Measurements from ENCODE around the gene CTF1.

Gene CTF1

GRCh38 chr16:30896889-30897733 is 697 bp downstream of the CTF1 start:
- TF ChIP-seq GATA3 (IDR thresholded peaks at IDR 0.05; ENCODE audit: low read depth, low read length) (no peak), GATA2 (IDR thresholded peaks at IDR 0.05; ENCODE audit: low read depth, low read length) (no peak)

DNA sequence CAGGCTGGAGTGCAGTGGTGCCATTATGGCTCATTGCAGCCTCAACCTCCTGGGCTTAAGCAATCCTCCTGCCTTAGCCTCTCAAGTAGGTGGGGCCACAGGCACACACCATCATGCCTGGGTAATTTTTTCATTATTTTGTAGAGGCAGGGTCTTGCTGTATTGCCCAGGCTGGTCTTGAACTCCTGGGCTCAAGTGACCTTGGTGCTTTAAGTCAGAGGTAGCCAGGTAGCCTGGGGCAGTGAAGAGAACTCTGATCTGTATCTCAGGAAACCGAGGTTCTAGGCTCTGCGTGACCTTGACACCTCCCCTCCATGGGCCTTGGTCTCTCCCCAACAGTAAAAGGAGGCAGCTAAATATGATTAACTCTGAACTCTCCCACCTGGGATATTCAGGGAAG is 3.4 kb downstream of the CTF1 start:
- TF ChIP-seq GATA3 (IDR thresholded peaks at IDR 0.05; ENCODE audit: low read depth, low read length) (no peak), GATA2 (IDR thresholded peaks at IDR 0.05; ENCODE audit: low read depth, low read length) (no peak)

DNA sequence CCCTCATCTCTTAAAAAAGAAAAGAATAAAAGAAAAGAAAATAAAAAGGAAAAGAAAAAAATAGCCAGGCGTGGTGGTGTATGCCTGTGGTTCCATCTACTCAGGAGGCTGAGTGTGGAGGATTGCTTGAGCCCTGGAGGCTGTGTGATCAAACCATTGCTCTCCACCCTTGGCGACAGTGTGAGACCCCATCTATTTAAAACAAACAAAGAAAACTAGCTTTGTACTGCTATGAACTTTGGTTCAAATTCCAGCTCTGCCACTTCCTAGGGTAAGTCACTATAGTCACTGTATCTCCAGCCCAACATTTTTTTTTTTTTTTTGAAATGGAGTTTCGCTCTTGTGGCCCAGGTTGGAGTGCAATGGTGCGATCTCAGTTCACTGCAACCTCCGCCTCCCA is 4.2 kb downstream of the CTF1 start:
- TF ChIP-seq GATA3 (IDR thresholded peaks at IDR 0.05; ENCODE audit: low read depth, low read length) (no peak), GATA2 (IDR thresholded peaks at IDR 0.05; ENCODE audit: low read depth, low read length) (no peak)

GRCh38 chr16:30901201-30902028 is 5.0 kb downstream of the CTF1 start:
- TF ChIP-seq GATA3 (IDR thresholded peaks at IDR 0.05; ENCODE audit: low read depth, low read length) (no peak), GATA2 (IDR thresholded peaks at IDR 0.05; ENCODE audit: low read depth, low read length) (no peak)

DNA sequence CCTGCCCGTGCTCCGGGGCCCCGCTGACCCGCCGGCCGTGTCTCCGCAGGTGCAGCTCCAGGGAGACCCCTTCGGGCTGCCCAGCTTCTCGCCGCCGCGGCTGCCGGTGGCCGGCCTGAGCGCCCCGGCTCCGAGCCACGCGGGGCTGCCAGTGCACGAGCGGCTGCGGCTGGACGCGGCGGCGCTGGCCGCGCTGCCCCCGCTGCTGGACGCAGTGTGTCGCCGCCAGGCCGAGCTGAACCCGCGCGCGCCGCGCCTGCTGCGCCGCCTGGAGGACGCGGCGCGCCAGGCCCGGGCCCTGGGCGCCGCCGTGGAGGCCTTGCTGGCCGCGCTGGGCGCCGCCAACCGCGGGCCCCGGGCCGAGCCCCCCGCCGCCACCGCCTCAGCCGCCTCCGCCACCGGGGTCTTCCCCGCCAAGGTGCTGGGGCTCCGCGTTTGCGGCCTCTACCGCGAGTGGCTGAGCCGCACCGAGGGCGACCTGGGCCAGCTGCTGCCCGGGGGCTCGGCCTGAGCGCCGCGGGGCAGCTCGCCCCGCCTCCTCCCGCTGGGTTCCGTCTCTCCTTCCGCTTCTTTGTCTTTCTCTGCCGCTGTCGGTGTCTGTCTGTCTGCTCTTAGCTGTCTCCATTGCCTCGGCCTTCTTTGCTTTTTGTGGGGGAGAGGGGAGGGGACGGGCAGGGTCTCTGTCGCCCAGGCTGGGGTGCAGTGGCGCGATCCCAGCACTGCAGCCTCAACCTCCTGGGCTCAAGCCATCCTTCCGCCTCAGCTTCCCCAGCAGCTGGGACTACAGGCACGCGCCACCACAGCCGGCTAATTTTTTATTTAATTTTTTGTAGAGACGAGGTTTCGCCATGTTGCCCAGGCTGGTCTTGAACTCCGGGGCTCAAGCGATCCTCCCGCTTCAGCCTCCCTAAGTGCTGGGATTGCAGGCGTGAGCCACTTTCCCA is 5.9 kb downstream of the CTF1 start:
- no peak for TF ChIP-seq GATA2 (IDR thresholded peaks at IDR 0.05; ENCODE audit: low read depth, low read length)
- no peak for TF ChIP-seq GATA3 (IDR thresholded peaks at IDR 0.05; ENCODE audit: low read depth, low read length)

DNA sequence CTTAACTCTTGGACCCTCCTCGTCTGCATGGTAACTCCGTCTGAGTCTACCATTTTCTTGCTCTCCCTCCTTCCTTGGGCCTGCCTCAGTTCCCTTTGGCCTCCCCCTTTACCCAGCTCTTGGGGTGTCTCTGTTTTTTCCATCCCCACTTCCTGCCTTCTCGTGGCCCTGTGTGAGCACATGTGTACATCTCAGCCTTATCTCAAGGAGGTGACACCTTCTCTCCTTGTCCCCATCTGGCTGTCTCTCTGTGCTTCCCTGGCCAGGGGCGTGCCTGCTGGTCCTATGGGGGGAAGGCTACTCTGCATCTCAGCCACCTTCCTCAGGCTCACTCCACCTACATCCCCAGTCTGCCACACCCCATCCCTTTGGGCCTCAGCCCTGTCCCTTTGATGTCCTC is 6.6 kb downstream of the CTF1 start:
- TF ChIP-seq GATA2 (IDR thresholded peaks at IDR 0.05; ENCODE audit: low read depth, low read length) (no peak), GATA3 (IDR thresholded peaks at IDR 0.05; ENCODE audit: low read depth, low read length) (no peak)

DNA sequence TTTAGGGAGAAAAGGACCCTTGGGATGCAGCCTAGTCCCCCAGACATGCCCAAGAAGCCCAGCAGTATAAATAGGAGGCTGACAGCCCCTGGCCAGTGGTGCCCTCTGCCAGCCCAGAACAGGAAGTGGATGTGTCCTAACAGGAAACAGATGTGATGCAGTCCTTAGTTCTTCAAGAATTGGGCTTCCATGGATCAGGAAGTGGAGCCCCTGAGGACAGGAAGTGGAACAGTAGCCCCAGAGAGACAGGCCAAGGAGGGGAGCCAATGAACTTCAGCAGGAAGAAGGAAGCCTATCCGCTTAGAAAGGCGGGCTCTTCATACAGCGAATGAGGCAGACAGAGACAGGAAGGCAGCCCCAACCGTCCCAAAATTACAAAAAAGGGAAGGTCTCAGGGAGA is 7.2 kb downstream of the CTF1 start:
- TF ChIP-seq GATA2 (IDR thresholded peaks at IDR 0.05; ENCODE audit: low read depth, low read length) (no peak), GATA3 (IDR thresholded peaks at IDR 0.05; ENCODE audit: low read depth, low read length) (no peak)

- no peak for TF ChIP-seq GATA2 (IDR thresholded peaks at IDR 0.05; ENCODE audit: low read depth, low read length)
Measured at GRCh38 chr16:30904114-30904780, 7.8 kb downstream of the CTF1 start.

DNA sequence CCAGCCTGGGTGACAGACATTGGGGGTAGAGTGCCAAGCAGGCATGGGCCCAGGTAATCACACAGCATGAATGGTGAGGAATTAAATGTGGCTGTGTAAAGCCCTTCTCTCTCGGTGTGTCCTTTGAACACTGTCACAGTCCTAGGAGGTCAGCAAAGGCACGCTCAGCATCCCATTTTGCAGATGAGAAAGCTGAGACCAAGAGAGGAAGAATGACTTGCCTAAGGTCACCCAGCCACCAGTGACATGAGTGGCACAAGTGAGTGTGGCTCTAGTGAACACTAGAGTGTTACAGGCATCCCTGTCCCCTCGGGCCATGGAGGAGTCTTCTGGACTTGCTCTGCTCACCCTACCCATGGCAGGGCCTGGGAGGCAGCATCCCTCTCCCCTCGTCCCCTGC is 10.7 kb downstream of the CTF1 start:
- no peak for TF ChIP-seq GATA2 (IDR thresholded peaks at IDR 0.05; ENCODE audit: low read depth, low read length)
- no peak for TF ChIP-seq GATA3 (IDR thresholded peaks at IDR 0.05; ENCODE audit: low read depth, low read length)

DNA sequence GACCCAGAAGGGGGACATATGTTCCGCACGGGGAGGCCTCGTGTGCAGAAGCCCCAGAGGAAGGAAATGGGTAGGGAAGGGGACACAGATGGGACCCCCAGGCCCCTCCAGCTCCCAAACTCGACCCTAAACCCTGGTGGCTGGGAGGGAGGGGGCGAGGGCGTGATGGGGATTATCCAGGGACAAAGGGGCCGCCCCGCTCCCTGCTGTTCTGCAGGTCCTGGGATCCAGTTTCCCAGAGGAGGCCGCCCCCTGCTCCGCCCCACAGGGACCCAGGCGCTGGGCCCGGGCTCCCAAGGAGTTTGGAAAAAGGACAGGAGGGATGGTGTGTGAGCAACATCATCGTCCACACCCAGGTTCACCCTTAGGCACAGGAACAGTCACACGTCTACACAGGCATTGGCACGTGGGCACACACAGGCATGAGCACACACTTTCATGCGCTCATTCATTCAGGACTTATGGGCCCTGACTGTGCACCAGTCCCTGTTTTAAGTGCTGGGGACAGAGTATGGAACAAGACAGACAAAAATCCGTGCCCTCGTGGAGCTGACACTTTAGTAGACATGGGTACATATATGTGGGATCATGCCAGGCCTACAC is 14.1 kb downstream of the CTF1 start:
- TF ChIP-seq GATA2 (IDR thresholded peaks at IDR 0.05; ENCODE audit: low read depth, low read length) = no peak
- TF ChIP-seq GATA3 (IDR thresholded peaks at IDR 0.05; ENCODE audit: low read depth, low read length) = no peak

GRCh38 chr16:30912794-30913412 is 16.5 kb downstream of the CTF1 start:
- no peak for TF ChIP-seq GATA3 (IDR thresholded peaks at IDR 0.05; ENCODE audit: low read depth, low read length)
- no peak for TF ChIP-seq GATA2 (IDR thresholded peaks at IDR 0.05; ENCODE audit: low read depth, low read length)

DNA sequence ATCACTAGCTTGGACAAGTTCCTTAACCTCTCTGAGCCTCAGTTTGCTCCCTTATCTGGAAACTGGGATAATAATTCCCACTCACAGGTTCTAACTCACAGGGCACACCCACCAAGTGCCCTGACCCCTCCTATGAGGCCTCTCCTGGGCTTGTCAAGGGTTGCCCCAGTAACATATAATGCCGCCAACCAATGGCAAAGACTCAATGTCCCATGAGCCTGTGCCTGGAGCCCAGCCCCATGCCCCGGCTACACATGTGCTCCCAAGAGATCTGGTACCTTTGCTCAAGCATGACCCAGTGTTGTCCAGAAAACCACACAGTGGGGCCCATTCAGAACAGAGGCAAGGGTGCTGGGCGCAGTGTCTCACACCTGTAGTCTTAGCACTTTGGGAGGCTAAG is 18.4 kb downstream of the CTF1 start:
- TF ChIP-seq GATA2 (IDR thresholded peaks at IDR 0.05; ENCODE audit: low read depth, low read length) (no peak), GATA3 (IDR thresholded peaks at IDR 0.05; ENCODE audit: low read depth, low read length) (no peak)

- TF ChIP-seq GATA2 (IDR thresholded peaks at IDR 0.05; ENCODE audit: low read depth, low read length) = no peak
- no peak for TF ChIP-seq GATA3 (IDR thresholded peaks at IDR 0.05; ENCODE audit: low read depth, low read length)
Measured at GRCh38 chr16:30918614-30919013, 22.2 kb downstream of the CTF1 start.
